Activated CD4-positive, alpha-beta T cell treated with anti-CD3 and anti-CD28 coated beads, Interleukin-2, amount 50 U/mL, for 4 hours (primary cell): ENCODE measurements around the gene MAN2A1.

Source experiments
- DNase-seq, 2 experiments: peaks; one replicate each; pipeline ENCODE4 v3.0.0-alpha.2; 2020

The MAN2A1 gene

DNA sequence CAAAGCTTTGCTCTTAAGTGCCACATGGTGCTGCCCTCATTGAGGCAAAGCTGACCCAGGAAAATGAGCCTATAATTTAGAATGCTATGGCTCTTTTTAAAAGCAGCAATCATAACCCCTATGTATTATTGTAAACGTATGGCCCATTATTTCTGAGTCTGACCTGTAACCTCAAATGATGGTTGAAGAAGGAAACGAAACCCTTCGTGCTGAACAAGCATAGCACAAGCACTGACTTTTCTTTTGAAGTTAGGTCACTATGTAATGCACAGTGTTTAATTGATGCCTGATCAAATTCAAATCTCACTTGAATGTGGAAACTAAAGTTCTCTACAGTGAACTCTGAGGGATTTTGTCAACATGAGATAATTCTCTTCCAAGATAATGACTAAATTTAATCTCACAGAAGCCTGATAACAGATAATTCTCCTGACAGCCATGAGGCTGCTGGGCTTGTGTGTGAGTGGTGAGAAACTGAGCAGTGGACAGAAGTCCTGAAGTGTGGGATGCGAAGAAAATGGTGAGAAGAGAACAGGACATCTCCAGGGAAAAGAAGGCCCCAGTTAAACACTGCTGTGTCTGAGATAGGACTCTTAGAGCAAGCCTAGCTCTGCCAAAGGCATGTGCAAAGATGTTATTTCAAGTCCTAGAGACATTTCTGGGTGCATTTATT, 226.9 kb downstream of the MAN2A1 start:
- no peak for DNase-seq
